ENCODE data around the gene BBS1. TPM values are rescaled to one million over a fixed set of nuclear protein-coding genes. Genes with fewer than 3 reads are reported as not detected.

Gene BBS1
- total RNA-seq, 1 experiment from 2014 or later = 56.1 TPM

- ChIA-PET CTCF (no interaction called here), POLR2A (ENCODE audit: unreplicated experiment) (no interaction called here)
- H3K4me3 ChIP-seq = no peak overlapping the region
- H4K20me1 ChIP-seq (ENCODE audit: insufficient read depth) = no peaks in the 10 kb centered on the region; the same call in 1 of the 2 replicates
- no peaks in the 10 kb centered on the region for H3K9me3 ChIP-seq (ENCODE audit: insufficient read depth, low read depth)
- no peak overlapping the region for H2AFZ ChIP-seq
- no peaks in the 10 kb centered on the region for H3K36me3 ChIP-seq (ENCODE audit: low read depth)
- no peaks in the 10 kb centered on the region; the same call in 1 of the 2 replicates for H3F3A ChIP-seq (ENCODE audit: insufficient read depth, low read depth)
- H3K4me2 ChIP-seq = no peak overlapping the region
- no peaks in the 10 kb centered on the region; the same call in 1 of the 2 replicates for H3K4me1 ChIP-seq (replicated peaks; ENCODE audit: insufficient read depth)
- TF ChIP-seq CTCF (conservative IDR thresholded peaks at IDR 0.05) (no peak), EZH2 (IDR thresholded peaks at IDR 0.05; ENCODE audit: low read depth) (no peak)
- no peak overlapping the region for H3K27ac ChIP-seq
- intact Hi-C loops (cut with micrococcal nuclease; ENCODE audit: unreplicated experiment) = no loop called here
- no peaks in the 10 kb centered on the region for H3K27me3 ChIP-seq (ENCODE audit: insufficient read depth, low read depth)
- no peak for DNase-seq
- BruUV-seq (replicated peaks) = no TSS peak
- H3K9me2 ChIP-seq (ENCODE audit: insufficient read depth) = no peaks in the 10 kb centered on the region
- no peaks in the 10 kb centered on the region for H3K79me2 ChIP-seq (ENCODE audit: low read depth)
These were observed 37.3 kb upstream of the BBS1 start for GRCh38 chr11:66473167-66473566.

- no peaks in the 10 kb centered on the region; the same call in 1 of the 2 replicates for H3F3A ChIP-seq (ENCODE audit: insufficient read depth, low read depth)
- DNase-seq = no peak
- ChIA-PET POLR2A (ENCODE audit: unreplicated experiment) (no interaction called here), CTCF (no interaction called here)
- no TSS peak for BruUV-seq (replicated peaks)
- intact Hi-C loops (cut with micrococcal nuclease; ENCODE audit: unreplicated experiment) = no loop called here
- no peaks in the 10 kb centered on the region for H3K9me3 ChIP-seq (ENCODE audit: insufficient read depth, low read depth)
- H2AFZ ChIP-seq = no peak overlapping the region
- no peak overlapping the region for H3K4me3 ChIP-seq
- H3K27ac ChIP-seq = no peak overlapping the region
- no peak overlapping the region for H3K4me2 ChIP-seq
- H4K20me1 ChIP-seq (ENCODE audit: insufficient read depth) = peaks cover 6% of the 10 kb centered on the region
- H3K36me3 ChIP-seq (ENCODE audit: low read depth) = no peaks in the 10 kb centered on the region
- no peaks in the 10 kb centered on the region for H3K4me1 ChIP-seq (replicated peaks; ENCODE audit: insufficient read depth)
- H3K27me3 ChIP-seq (ENCODE audit: insufficient read depth, low read depth) = no peaks in the 10 kb centered on the region
- no peaks in the 10 kb centered on the region for H3K9me2 ChIP-seq (ENCODE audit: insufficient read depth)
- TF ChIP-seq CTCF (conservative IDR thresholded peaks at IDR 0.05) (no peak), EZH2 (IDR thresholded peaks at IDR 0.05; ENCODE audit: low read depth) (no peak)
- peaks cover 5% of the 10 kb centered on the region; the same call in 1 of the 2 replicates for H3K79me2 ChIP-seq (ENCODE audit: low read depth)
These were observed 36.6 kb upstream of the BBS1 start for GRCh38 chr11:66473608-66474515.

- intact Hi-C loops (cut with micrococcal nuclease; ENCODE audit: unreplicated experiment) = no loop called here
- Histone ChIP-seq H3K27me3 (ENCODE audit: insufficient read depth, low read depth) (no peaks in the 10 kb centered on the region), H3K4me2 (no peak overlapping the region), H4K20me1 (ENCODE audit: insufficient read depth) (peaks cover 6% of the 10 kb centered on the region), H3K79me2 (ENCODE audit: low read depth) (peaks cover 11% of the 10 kb centered on the region; the same call in 1 of the 2 replicates), H3K4me1 (replicated peaks; ENCODE audit: insufficient read depth) (0 out of 2 replicates have a peak, but pooled peaks cover under 1% of the 10 kb centered on the region), H3K9me3 (ENCODE audit: insufficient read depth, low read depth) (no peaks in the 10 kb centered on the region), H2AFZ (no peak overlapping the region), H3K36me3 (ENCODE audit: low read depth) (no peaks in the 10 kb centered on the region), H3K27ac (no peak overlapping the region), H3K4me3 (no peak overlapping the region), H3K9me2 (ENCODE audit: insufficient read depth) (no peaks in the 10 kb centered on the region), H3F3A (ENCODE audit: insufficient read depth, low read depth) (peaks cover 6% of the 10 kb centered on the region; the same call in 1 of the 2 replicates)
- POLR2A ChIA-PET (ENCODE audit: unreplicated experiment) = no interaction called here
- no TSS peak for BruUV-seq (replicated peaks)
- CTCF ChIA-PET = no interaction called here
- no peak for DNase-seq
- TF ChIP-seq EZH2 (IDR thresholded peaks at IDR 0.05; ENCODE audit: low read depth) (no peak), CTCF (conservative IDR thresholded peaks at IDR 0.05) (no peak)
These were observed 34.9 kb upstream of the BBS1 start for GRCh38 chr11:66475349-66476172.

Measured in PC-9 (cell line).